Measurements from ENCODE around the gene WAS. TPM values are rescaled to one million over a fixed set of nuclear protein-coding genes. Genes with fewer than 3 reads are reported as not detected.
"Not testable (repeated sequence)": the region's sequence is repeated elsewhere in the genome, so short reads cannot be mapped to it uniquely, and the experiment has no call there.

WAS gene
- total RNA-seq, 1 experiment from 2014 or later: 0.43 TPM

DNA sequence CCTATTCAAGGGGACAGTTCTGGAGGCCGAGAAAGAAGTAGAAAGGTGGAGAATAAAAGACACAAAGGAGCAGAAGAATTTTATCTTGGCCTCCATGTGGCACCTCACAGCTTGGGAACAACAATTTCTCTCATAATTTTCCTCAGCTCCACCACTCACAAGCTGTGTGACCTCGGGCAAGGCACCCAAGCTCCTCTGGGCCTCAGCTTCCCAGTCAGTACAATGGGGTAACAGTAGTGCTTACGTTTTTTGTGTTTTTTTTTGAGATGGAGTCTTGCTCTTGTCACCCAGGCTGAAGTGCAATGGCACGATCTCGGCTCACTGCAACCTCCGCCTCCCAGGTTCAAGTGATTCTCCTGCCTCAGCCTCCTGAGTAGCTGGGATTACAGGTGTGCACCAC, 2.7 kb upstream of the WAS start:
- BruUV-seq (replicated peaks); intact Hi-C loops (cut with micrococcal nuclease; ENCODE audit: unreplicated experiment); H3K4me3 ChIP-seq (ENCODE audit: low read depth, low read length); H3K4me3 Mint-ChIP-seq (ENCODE audit: unreplicated experiment); H3K27ac Mint-ChIP-seq (ENCODE audit: unreplicated experiment); H3K9me3 Mint-ChIP-seq (ENCODE audit: unreplicated experiment); H3K36me3 ChIP-seq (ENCODE audit: control insufficient read depth, insufficient read depth, low read length); H3K9me3 ChIP-seq; H3K27me3 Mint-ChIP-seq (ENCODE audit: insufficient read depth, unreplicated experiment); H3K27me3 ChIP-seq (replicated peaks; ENCODE audit: control insufficient read depth, insufficient read depth, low read length); DNase-seq; H3K4me1 ChIP-seq; POLR2A ChIA-PET; CTCF ChIA-PET; H3K36me3 Mint-ChIP-seq (ENCODE audit: insufficient read depth, unreplicated experiment); H3K4me1 Mint-ChIP-seq (ENCODE audit: low read depth, unreplicated experiment): not testable (repeated sequence)

DNA sequence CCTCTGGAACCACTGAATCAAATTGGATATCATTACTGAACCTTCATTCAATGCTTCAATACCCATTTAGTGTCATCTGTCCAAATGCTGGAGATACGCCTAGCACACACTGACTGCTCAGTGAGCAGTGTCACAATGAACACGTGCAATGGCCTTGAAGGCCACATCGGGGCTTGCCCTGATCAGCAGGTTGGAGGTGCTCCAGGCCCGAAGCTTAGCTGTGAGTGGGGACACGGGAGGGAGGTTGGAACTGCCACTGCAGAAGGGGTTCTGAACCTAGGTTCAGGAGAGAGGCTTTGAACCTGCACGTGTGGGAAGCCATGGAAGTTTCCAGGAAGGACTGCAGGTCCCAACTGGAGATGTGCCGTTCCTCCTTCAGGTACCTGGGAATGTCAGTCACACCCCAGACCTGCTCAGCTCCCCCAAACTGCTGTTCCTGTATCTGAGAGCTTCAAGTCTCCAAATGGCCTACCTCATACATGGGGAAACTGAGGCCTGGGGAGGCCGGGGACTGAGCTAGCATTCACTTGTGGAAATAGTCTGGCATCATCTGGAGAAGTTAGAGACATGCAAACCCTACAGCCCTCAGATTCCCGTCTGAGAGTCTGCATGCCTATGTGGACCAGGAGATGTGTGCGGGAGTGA, 1.9 kb upstream of the WAS start:
- H3K9me3 Mint-ChIP-seq (ENCODE audit: unreplicated experiment): no peaks in the 10 kb centered on the region
- intact Hi-C loops (cut with micrococcal nuclease; ENCODE audit: unreplicated experiment): no loop called here
- no TSS peak for BruUV-seq (replicated peaks)
- H3K4me1 Mint-ChIP-seq (ENCODE audit: low read depth, unreplicated experiment): no peaks in the 10 kb centered on the region
- no peaks in the 10 kb centered on the region for H3K4me1 ChIP-seq
- no peak overlapping the region for H3K27ac Mint-ChIP-seq (ENCODE audit: unreplicated experiment)
- ChIA-PET CTCF (no interaction called here), POLR2A (no interaction called here)
- H3K36me3 ChIP-seq (ENCODE audit: control insufficient read depth, insufficient read depth, low read length): no peaks in the 10 kb centered on the region
- TF ChIP-seq, protein P1, sequence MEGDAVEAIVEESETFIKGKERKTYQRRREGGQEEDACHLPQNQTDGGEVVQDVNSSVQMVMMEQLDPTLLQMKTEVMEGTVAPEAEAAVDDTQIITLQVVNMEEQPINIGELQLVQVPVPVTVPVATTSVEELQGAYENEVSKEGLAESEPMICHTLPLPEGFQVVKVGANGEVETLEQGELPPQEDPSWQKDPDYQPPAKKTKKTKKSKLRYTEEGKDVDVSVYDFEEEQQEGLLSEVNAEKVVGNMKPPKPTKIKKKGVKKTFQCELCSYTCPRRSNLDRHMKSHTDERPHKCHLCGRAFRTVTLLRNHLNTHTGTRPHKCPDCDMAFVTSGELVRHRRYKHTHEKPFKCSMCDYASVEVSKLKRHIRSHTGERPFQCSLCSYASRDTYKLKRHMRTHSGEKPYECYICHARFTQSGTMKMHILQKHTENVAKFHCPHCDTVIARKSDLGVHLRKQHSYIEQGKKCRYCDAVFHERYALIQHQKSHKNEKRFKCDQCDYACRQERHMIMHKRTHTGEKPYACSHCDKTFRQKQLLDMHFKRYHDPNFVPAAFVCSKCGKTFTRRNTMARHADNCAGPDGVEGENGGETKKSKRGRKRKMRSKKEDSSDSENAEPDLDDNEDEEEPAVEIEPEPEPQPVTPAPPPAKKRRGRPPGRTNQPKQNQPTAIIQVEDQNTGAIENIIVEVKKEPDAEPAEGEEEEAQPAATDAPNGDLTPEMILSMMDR (IDR thresholded peaks at IDR 0.05; ENCODE audit: insufficient read depth in 1 of 2, low read depth in 1 of 2, low read length in 1 of 2, severe bottlenecking in 1 of 2, unreplicated experiment in 1 of 2): no peak
- no peaks in the 10 kb centered on the region for H3K9me3 ChIP-seq
- H3K4me3 ChIP-seq (ENCODE audit: low read depth, low read length): no peak overlapping the region
- no peaks in the 10 kb centered on the region for H3K27me3 Mint-ChIP-seq (ENCODE audit: insufficient read depth, unreplicated experiment)
- no peak overlapping the region for H3K4me3 Mint-ChIP-seq (ENCODE audit: unreplicated experiment)
- DNase-seq: no peak
- no peaks in the 10 kb centered on the region for H3K36me3 Mint-ChIP-seq (ENCODE audit: insufficient read depth, unreplicated experiment)
- no peaks in the 10 kb centered on the region for H3K27me3 ChIP-seq (replicated peaks; ENCODE audit: control insufficient read depth, insufficient read depth, low read length)

DNA sequence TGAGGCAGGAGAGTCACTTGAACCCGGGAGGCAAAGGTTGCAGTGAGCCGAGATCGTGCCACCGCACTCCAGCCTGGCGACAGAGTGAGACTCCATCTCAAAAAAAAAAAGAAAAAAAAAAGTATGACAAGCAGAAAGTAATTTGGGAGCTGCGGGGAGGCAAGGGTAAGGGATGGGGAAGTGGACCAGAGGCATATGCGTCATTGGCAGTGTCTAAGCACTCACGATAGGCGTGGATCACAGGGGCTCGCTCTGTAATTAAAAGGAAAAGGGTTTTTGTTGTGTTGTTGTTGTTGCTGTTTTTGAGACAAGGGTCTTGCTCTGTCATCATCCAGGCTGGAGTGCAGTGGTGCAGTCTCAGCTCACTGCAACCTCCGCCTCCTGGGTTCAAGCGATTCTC, 804 bp upstream of the WAS start:
- H3K4me1 ChIP-seq; BruUV-seq (replicated peaks); CTCF ChIA-PET; H3K9me3 Mint-ChIP-seq (ENCODE audit: unreplicated experiment); H3K4me3 Mint-ChIP-seq (ENCODE audit: unreplicated experiment); H3K36me3 Mint-ChIP-seq (ENCODE audit: insufficient read depth, unreplicated experiment); POLR2A ChIA-PET; H3K4me1 Mint-ChIP-seq (ENCODE audit: low read depth, unreplicated experiment); H3K27me3 ChIP-seq (replicated peaks; ENCODE audit: control insufficient read depth, insufficient read depth, low read length); H3K36me3 ChIP-seq (ENCODE audit: control insufficient read depth, insufficient read depth, low read length); H3K9me3 ChIP-seq; H3K27ac Mint-ChIP-seq (ENCODE audit: unreplicated experiment); DNase-seq; H3K27me3 Mint-ChIP-seq (ENCODE audit: insufficient read depth, unreplicated experiment); intact Hi-C loops (cut with micrococcal nuclease; ENCODE audit: unreplicated experiment); H3K4me3 ChIP-seq (ENCODE audit: low read depth, low read length): not testable (repeated sequence)

DNA sequence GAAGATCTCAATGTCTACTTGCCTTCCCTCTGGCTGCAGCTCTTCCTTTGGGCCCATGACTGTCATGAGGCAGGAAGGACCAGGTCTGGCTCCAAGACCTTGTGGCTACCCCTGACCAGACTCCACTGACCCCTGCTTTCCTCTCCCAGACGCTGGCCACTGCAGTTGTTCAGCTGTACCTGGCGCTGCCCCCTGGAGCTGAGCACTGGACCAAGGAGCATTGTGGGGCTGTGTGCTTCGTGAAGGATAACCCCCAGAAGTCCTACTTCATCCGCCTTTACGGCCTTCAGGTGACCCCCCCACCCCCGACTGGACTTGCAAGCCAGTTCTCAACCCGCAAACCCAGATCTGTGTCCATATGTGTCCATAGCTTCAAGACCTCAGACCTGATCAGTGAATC, 535 bp downstream of the WAS start:
- H3K4me3 ChIP-seq (ENCODE audit: low read depth, low read length): no peak overlapping the region
- no peaks in the 10 kb centered on the region for H3K27me3 ChIP-seq (replicated peaks; ENCODE audit: control insufficient read depth, insufficient read depth, low read length)
- intact Hi-C loops (cut with micrococcal nuclease; ENCODE audit: unreplicated experiment): no loop called here
- DNase-seq: no peak
- H3K4me3 Mint-ChIP-seq (ENCODE audit: unreplicated experiment): no peak overlapping the region
- ChIA-PET CTCF (no interaction called here), POLR2A (no interaction called here)
- no peaks in the 10 kb centered on the region for H3K9me3 Mint-ChIP-seq (ENCODE audit: unreplicated experiment)
- H3K9me3 ChIP-seq: no peaks in the 10 kb centered on the region
- H3K4me1 Mint-ChIP-seq (ENCODE audit: low read depth, unreplicated experiment): no peaks in the 10 kb centered on the region
- no peak overlapping the region for H3K27ac Mint-ChIP-seq (ENCODE audit: unreplicated experiment)
- TF ChIP-seq, protein P1 (IDR thresholded peaks at IDR 0.05; ENCODE audit: insufficient read depth in 1 of 2, low read depth in 1 of 2, low read length in 1 of 2, severe bottlenecking in 1 of 2, unreplicated experiment in 1 of 2): no peak
- H3K36me3 Mint-ChIP-seq (ENCODE audit: insufficient read depth, unreplicated experiment): no peaks in the 10 kb centered on the region
- H3K4me1 ChIP-seq: no peaks in the 10 kb centered on the region
- H3K27me3 Mint-ChIP-seq (ENCODE audit: insufficient read depth, unreplicated experiment): no peaks in the 10 kb centered on the region
- no peaks in the 10 kb centered on the region for H3K36me3 ChIP-seq (ENCODE audit: control insufficient read depth, insufficient read depth, low read length)
- BruUV-seq (replicated peaks): no TSS peak

Data from Caco-2 (cell line).